ENCODE measurements around the gene ALX4.

The ALX4 gene

GRCh38 chr11:44229098-44229497, 80.8 kb downstream of the ALX4 start:
- Mint-ChIP-seq H3K27ac (no peak overlapping the region), H3K4me3 (no peak overlapping the region), H3K36me3 (ENCODE audit: low read depth) (peaks cover 5% of the 10 kb centered on the region), H3K4me1 (ENCODE audit: low read depth) (no peaks in the 10 kb centered on the region), H3K27me3 (no peaks in the 10 kb centered on the region), H3K9me3 (no peaks in the 10 kb centered on the region)
- intact Hi-C loops (cut with micrococcal nuclease): no loop called here

GRCh38 chr11:44228379-44228778, 81.6 kb downstream of the ALX4 start:
- Mint-ChIP-seq H3K27ac (no peak overlapping the region), H3K27me3 (no peaks in the 10 kb centered on the region), H3K9me3 (no peaks in the 10 kb centered on the region), H3K36me3 (ENCODE audit: low read depth) (peaks cover 5% of the 10 kb centered on the region), H3K4me3 (no peak overlapping the region), H3K4me1 (ENCODE audit: low read depth) (no peaks in the 10 kb centered on the region)
- intact Hi-C loops (cut with micrococcal nuclease): no loop called here

DNA sequence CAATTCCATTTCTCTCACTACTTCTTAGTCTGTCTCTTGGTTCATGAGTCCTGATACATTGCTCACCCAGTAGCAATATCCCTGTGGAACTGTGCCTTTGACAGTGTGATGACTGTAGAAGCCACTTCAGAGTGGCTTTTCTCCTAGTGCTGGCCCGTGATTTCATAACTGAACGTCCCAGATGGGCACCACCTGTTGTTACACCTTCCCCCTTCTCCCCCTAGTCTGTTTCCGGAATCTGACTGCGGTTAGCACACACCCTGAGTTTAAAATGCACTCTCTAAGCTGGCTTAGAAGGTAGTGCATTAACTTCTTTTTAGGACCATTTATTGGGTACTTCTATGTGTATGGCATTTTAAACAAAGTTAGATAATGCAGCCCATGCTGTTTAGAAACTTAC, 83.0 kb downstream of the ALX4 start:
- Mint-ChIP-seq H3K36me3 (ENCODE audit: low read depth) (peaks cover under 1% of the 10 kb centered on the region), H3K4me1 (ENCODE audit: low read depth) (no peaks in the 10 kb centered on the region), H3K4me3 (no peak overlapping the region), H3K9me3 (no peaks in the 10 kb centered on the region), H3K27ac (no peak overlapping the region), H3K27me3 (no peaks in the 10 kb centered on the region)
- intact Hi-C loops (cut with micrococcal nuclease): no loop called here

GRCh38 chr11:44226490-44226889, 83.4 kb downstream of the ALX4 start:
- no peaks in the 10 kb centered on the region for H3K9me3 Mint-ChIP-seq
- H3K27me3 Mint-ChIP-seq: no peaks in the 10 kb centered on the region
- intact Hi-C loops (cut with micrococcal nuclease): no loop called here
- H3K4me3 Mint-ChIP-seq: no peak overlapping the region
- no peak overlapping the region for H3K27ac Mint-ChIP-seq
- no peaks in the 10 kb centered on the region for H3K4me1 Mint-ChIP-seq (ENCODE audit: low read depth)
- H3K36me3 Mint-ChIP-seq (ENCODE audit: low read depth): no peaks in the 10 kb centered on the region

DNA sequence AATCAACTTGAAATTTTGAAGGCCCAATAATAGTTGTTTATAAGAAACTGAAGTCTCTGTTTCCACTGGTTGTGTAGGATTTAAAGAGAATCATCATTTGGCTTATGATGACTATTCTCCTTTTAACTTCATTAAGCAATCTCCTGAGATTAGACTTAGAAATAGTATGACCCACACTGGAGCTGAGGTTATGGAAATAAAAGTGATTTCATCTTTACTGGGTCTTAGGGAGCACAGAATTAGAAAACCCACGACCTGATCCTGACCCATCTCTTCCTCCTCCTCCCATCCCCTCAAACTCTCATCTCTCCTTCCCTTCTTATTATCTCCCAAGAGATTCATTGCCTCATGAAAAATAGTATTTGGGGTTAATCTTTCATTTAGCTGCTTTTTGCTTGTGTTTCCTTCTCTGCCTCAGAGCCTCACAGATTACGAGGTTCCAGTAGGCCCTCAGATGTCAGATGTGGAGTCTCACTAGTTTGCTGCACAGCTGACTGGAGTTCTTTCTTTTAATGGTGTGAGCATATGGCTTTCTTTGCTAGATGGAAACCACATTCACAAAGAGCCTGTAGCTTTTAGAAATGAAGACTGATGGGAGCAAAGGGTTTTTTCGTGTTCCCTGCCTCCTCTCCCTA, 85.0 kb downstream of the ALX4 start:
- no peaks in the 10 kb centered on the region for H3K9me3 Mint-ChIP-seq
- H3K27ac Mint-ChIP-seq: no peak overlapping the region
- H3K4me3 Mint-ChIP-seq: no peak overlapping the region
- intact Hi-C loops (cut with micrococcal nuclease): no loop called here
- no peaks in the 10 kb centered on the region for H3K4me1 Mint-ChIP-seq (ENCODE audit: low read depth)
- H3K36me3 Mint-ChIP-seq (ENCODE audit: low read depth): peaks cover 7% of the 10 kb centered on the region
- no peaks in the 10 kb centered on the region for H3K27me3 Mint-ChIP-seq

GRCh38 chr11:44223238-44223637, 86.7 kb downstream of the ALX4 start:
- H3K27me3 Mint-ChIP-seq: no peaks in the 10 kb centered on the region
- peaks cover 7% of the 10 kb centered on the region for H3K36me3 Mint-ChIP-seq (ENCODE audit: low read depth)
- no peak overlapping the region for H3K4me3 Mint-ChIP-seq
- intact Hi-C loops (cut with micrococcal nuclease): no loop called here
- no peak overlapping the region for H3K27ac Mint-ChIP-seq
- H3K9me3 Mint-ChIP-seq: no peaks in the 10 kb centered on the region
- H3K4me1 Mint-ChIP-seq (ENCODE audit: low read depth): no peaks in the 10 kb centered on the region

GRCh38 chr11:44221992-44222391, 87.9 kb downstream of the ALX4 start:
- H3K27me3 Mint-ChIP-seq: no peaks in the 10 kb centered on the region
- intact Hi-C loops (cut with micrococcal nuclease): no loop called here

GRCh38 chr11:44221456-44221855, 88.5 kb downstream of the ALX4 start:
- Mint-ChIP-seq H3K27ac (no peak overlapping the region), H3K4me1 (ENCODE audit: low read depth) (no peaks in the 10 kb centered on the region), H3K9me3 (no peaks in the 10 kb centered on the region), H3K36me3 (ENCODE audit: low read depth) (peaks cover 7% of the 10 kb centered on the region), H3K27me3 (no peaks in the 10 kb centered on the region), H3K4me3 (no peak overlapping the region)
- intact Hi-C loops (cut with micrococcal nuclease): no loop called here

More at GRCh38 chr11:44221992-44222391, 87.9 kb downstream of the ALX4 start:
- H3K36me3 Mint-ChIP-seq (ENCODE audit: low read depth): peaks cover 7% of the 10 kb centered on the region
- no peak overlapping the region for H3K4me3 Mint-ChIP-seq
- H3K9me3 Mint-ChIP-seq: no peaks in the 10 kb centered on the region
- no peak overlapping the region for H3K27ac Mint-ChIP-seq
- H3K4me1 Mint-ChIP-seq (ENCODE audit: low read depth): no peaks in the 10 kb centered on the region

GRCh38 chr11:44219830-44220796, 89.8 kb downstream of the ALX4 start:
- Mint-ChIP-seq H3K27me3 (no peaks in the 10 kb centered on the region), H3K36me3 (ENCODE audit: low read depth) (peaks cover 7% of the 10 kb centered on the region), H3K27ac (no peak overlapping the region), H3K4me3 (no peak overlapping the region), H3K4me1 (ENCODE audit: low read depth) (no peaks in the 10 kb centered on the region), H3K9me3 (no peaks in the 10 kb centered on the region)
- intact Hi-C loops (cut with micrococcal nuclease): no loop called here

GRCh38 chr11:44217432-44217831, 92.5 kb downstream of the ALX4 start:
- H3K27me3 Mint-ChIP-seq: no peaks in the 10 kb centered on the region
- peaks cover 10% of the 10 kb centered on the region for H3K9me3 Mint-ChIP-seq
- no peak overlapping the region for H3K4me3 Mint-ChIP-seq
- peaks cover 7% of the 10 kb centered on the region for H3K36me3 Mint-ChIP-seq (ENCODE audit: low read depth)
- H3K4me1 Mint-ChIP-seq (ENCODE audit: low read depth): no peaks in the 10 kb centered on the region
- H3K27ac Mint-ChIP-seq: no peak overlapping the region
- intact Hi-C loops (cut with micrococcal nuclease): no loop called here

DNA sequence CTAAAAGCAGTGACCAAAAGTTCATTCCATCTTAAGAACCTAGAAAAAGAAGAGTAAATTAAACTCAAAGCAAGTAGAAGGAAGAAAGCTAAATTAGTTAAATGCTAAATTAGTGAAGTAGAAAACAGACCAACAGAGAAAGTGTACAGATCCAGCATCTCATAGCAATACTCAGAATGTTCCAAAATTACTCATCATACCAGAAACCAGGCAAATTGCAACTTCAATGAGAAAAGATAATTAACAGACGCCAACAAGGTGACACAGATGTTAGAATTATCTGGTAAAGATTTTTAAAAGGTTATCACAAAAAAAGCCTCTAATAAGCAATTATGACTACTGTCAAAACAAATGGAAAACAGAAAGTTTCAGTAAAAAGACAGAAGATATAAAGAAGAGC, 96.8 kb downstream of the ALX4 start:
- no peak overlapping the region for H3K4me3 Mint-ChIP-seq
- no peaks in the 10 kb centered on the region for H3K27me3 Mint-ChIP-seq
- peaks cover 23% of the 10 kb centered on the region for H3K9me3 Mint-ChIP-seq
- no peak overlapping the region for H3K27ac Mint-ChIP-seq
- no peaks in the 10 kb centered on the region for H3K4me1 Mint-ChIP-seq (ENCODE audit: low read depth)
- intact Hi-C loops (cut with micrococcal nuclease): no loop called here
- H3K36me3 Mint-ChIP-seq (ENCODE audit: low read depth): peaks cover 7% of the 10 kb centered on the region

DNA sequence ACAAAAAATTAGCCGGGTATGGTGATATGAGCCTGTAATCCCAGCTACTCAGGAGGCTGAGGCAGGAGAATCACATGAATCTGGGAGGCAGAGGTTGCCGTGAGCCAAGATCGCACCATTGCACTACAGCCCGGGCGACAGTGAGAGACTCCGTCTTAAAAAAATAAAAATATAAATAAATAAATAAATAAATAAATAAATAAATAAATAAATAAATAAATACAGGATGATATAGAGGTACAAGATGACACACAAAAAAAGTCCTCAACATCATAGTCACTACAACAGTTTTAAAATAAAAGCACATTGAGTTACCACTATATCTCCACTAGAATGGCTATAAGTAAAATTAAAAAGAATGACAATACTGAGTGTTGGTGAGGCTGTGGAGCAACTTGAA, 97.8 kb downstream of the ALX4 start:
- no peaks in the 10 kb centered on the region for H3K27me3 Mint-ChIP-seq
- H3K36me3 Mint-ChIP-seq (ENCODE audit: low read depth): peaks cover 12% of the 10 kb centered on the region
- peaks cover 23% of the 10 kb centered on the region for H3K9me3 Mint-ChIP-seq
- no peak overlapping the region for H3K4me3 Mint-ChIP-seq
- H3K4me1 Mint-ChIP-seq (ENCODE audit: low read depth): no peaks in the 10 kb centered on the region
- intact Hi-C loops (cut with micrococcal nuclease): no loop called here
- H3K27ac Mint-ChIP-seq: no peak overlapping the region

Data from dendritic cell treated with granulocyte-macrophage colony-stimulating factor and Interleukin-4, amounts not matched to agents 40 ng/mL and 50 ng/mL, for 4 days (primary cell).